Measurements from ENCODE around the gene PDE11A.

The PDE11A gene

DNA sequence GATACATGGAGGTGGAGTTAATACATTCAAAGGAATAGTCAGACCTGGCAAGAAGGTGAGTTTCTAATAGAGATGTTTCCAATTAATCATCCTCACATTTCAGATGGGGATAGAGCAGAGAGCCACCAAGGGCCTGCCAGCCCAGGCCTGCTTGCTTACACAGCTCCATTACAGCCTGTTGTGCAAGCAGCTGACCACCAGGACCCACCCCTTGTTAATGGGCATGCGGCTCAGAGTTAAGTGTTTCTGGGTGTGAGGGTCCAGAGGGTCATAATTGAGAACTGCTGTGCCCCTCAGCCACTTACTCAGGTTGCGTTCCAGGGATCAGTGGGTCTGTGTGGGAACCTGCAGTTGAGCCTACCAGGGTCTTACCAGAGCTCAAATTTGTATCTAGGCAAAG is 480.2 kb downstream of the PDE11A start:
- DNase-seq = no peak

DNA sequence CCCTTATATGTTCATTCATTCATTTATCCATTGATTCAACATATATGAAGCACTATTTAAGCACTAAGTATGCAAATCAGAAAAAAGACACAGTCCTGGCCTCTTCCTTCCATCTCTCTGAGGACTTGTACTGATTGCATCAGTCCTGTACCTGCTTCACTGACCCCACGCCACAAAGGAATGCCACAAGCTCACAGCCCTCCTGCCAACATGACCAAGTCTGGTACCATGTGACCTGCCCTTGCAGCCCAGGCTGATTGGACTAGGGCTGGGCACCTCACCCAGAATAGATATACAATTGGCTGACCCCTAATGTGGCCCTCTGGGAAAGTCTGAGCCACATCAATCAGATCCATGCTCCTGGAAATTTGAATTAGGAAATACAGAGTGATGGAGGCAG is 483.4 kb downstream of the PDE11A start:
- DNase-seq = no peak

DNA sequence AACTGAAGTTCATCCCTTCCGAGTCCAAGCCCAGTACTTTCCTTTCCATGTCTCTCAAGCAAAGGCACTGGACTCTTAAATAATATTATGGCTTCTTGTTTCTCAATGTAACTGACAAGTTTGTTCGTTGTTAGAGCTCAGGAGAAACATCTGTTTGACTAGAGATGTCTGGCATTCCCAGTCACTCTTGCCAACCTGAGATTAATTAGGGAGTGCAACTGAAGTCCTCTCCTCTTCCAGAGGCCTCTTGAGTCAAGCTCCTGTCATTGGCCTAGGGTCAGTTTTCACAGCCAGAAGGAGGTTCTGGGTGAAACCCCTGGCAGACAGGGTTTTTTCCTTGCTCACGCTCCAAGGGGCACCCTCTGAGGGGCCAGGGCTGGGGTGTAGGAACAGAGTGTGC is 483.9 kb downstream of the PDE11A start:
- DNase-seq = no peak

DNA sequence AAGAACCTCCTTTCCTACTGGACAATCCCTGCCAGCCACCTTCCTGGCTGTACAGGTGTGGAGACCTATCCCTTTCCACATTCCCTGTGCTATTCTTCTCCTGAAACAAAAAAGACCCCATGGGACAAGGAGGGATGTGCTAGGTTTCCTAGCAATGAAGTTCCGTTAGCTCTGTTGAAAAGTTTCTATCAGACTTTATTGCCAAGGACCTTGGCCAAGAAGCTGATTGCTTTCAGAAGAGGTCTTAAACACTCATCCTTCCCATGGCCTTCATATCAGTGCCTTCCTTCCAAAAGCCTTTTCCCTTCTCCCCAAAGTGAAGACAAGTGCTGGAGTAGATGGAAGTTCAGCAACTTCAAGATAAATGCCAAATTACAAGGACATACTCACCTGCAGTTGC is 485.2 kb downstream of the PDE11A start:
- no peak for DNase-seq

DNA sequence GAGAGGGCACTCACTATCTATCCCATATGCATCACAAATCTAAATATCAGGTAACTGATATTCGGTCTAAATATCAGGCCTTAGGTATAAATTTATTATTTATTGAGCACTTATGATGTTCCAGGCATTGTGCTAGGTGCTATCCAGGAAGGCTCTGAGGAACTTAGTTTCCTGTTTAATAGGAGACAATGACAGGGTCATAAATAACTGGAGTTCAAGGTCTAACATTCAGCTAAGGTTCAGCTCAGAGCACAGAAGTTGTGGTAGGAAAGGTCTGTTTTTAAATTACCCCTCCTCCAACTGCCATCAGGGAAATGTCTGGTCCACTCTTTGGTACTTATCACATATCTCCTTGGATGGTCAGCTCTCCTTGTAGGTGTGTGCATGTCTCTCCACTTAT is 486.4 kb downstream of the PDE11A start:
- no peak for DNase-seq

DNA sequence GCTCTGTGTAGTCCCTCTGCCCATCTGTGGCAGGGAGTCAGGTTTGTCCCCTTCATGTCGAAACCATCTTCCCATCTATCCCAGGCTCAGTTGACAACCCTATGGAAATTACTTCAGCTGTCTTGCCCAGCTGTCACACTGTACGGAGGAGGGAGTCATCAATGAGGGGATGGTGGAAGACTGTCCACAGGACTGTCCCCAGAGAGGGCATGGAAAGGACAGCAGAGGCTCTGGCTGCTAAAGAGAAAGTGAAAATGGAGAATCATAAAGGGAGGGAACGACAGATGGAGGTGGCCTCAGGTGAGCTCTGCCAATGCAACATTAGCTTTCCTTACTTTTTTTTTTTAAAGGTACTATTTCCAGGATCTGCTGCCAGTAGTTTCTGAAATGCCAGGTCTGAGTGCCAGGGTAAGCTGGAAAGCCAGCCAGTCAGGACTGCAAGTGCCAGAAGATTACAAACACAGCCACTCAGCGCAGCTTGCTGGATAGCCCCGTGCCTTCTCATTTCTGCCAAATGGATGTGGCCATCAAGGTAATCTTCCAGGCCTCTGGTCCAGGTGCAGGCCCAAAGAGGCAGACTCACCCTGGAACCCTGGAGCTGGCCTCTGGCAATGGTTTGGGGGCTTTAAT is 487.2 kb downstream of the PDE11A start:
- DNase-seq = no peak

DNA sequence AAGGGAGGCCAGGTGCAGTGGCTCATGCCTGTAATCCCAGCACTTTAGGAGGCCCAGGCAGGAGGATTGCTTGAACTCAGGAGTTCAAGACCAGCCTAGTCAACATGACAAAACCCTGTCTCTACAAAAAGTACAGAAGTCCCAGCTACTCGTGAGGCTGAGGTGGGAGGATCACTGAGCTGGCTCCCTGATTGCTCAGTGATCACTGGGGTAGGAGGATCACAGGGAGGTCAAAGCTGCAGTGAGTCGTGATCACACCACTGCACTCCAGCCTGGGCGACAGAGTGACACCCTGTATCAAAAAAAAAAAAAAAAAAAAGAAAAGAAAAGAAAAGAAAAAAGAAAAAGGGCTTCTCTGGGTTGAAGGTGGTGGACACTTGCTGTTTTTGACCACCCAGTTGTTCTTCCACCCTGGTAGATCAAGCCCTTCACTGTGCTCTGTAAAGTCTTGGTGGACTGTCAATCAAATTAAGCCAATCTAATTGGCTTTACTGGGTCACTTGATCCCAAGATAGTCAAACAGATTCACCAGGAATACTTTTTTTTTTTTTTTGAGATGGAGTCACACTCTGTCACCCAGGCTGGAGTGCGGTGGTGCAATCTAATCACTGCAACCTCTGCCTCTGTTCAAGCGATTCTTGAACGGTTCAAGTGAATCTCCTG is 488.4 kb downstream of the PDE11A start:
- no peak for DNase-seq

DNA sequence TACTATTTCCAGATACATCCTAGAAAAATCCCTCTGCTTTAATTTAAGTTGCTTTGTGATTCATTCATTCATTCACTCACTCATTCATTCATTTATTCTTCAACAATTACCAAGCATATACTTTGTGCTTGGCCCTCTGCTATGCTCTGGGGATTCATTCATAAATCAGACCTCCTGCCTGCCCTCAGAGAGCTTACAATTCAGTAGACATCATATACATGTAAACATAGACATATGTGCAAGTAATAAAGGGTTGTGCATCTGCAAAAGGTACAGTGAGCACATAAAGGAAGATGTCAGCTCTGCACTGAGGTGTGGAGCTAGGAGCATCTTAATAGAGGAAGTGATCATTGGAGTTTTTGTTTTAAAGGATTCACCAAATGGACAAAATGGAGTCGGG is 490.6 kb downstream of the PDE11A start:
- no peak for DNase-seq

DNA sequence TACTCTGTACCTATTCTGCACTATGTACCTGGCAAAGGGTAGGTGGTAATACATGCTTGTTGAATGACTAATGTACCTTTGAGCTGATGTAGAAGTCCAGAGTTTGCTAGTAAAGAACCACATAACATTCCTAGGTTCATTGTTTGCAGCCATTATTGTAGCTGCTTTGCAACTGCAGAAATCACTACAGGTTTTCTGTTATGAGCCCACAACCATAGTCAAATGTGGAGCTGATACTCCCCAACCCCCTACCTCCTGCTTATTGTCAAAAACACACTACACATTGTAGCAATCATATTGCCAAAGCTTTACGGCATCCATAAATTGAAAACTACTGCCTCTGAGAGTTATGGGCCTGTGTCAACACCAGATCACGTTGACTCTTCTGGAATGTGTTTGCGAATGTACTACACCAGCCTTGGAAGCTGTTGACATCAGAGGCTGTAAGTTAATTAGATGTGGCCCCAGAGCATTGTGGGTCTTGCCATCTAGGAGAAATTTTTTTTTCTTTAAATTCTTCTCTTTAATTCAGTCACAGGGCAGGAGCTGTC is 493.0 kb downstream of the PDE11A start:
- no peak for DNase-seq

DNA sequence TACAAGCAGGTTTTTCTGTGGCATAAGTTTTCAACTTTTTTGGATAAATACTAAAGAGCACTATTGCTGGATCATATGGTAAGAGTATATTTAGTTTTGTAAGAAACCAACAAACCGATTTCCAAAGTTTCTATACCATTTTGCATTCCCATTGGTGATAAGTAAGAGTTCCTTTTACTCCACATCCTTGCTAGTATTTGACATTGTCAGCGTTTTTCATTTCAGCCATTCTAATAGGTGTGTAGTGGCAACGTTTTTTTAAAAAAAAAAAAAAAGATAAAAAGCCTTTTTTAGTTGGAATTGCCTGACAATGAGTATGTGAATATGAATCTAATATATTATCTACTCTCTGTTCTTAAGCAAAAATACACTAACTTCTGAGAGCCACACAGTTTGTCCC is 494.1 kb downstream of the PDE11A start:
- DNase-seq = no peak

DNA sequence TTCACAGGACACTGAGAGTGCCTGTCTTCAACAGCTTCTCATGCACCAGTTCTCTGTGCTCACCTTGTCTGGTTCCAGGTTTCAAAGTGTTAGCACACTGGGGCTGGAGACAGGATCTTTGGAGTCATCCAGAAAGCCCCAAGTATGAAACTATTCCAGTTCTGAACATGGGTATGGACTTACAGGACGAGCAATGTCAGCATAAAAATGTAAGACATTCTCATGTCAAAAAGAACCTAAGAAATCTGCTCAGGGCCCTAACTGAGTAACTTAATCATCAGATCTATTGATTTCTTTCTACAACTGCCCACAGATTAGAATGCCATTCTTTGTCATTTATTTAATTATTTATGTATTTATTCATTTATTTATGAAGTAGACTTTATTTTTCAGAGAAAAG is 495.5 kb downstream of the PDE11A start:
- DNase-seq = no peak

DNA sequence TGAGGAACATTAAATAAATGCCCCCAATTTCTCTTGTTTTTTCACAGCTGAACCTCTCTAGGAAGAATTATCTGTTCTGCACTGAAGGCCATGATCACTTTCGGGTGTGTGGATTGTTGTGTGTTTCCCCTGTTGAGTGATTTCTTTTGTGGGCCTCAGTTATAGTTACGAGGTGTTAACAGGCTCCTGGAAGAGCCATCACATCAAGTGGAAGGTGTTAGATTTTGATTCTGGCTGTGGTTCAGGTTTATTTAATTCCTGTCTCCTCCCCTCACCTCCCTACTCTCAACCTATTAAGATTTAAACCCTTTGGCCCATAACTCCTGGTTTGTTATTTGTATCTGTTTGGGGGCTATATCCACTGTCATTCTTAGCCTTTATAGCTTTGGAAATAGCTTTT is 497.2 kb downstream of the PDE11A start:
- no peak for DNase-seq

DNA sequence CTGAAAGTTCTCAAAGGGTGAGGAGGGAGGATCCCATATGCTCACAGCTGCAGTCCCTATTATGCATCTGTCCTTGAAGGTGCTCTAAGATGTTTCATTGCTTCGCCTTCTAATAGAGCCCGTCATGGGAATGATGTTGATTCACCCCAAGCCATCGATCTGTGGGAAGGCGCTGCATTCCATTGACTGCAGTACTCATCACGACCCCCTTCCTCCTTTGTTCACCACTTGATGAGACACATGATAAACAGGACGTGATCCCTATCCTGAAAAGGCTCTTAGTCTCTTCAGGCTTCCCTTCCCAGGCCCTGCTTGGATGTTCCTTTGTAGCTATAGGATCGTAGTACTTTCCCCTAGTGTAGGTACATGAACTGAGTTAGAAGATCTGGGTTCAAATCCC is 498.2 kb downstream of the PDE11A start:
- no peak for DNase-seq

All from DMS79 treated with DMSO at 0.1 percent for 48 hours (cell line).